Activated naive CD4-positive, alpha-beta T cell treated with anti-CD3 and anti-CD28 coated beads, Interleukin-2, amount 10 ng/mL, durations not matched to agents 5 hours and 36 hours (primary cell): ENCODE results near the gene ZNF497. TPM values are rescaled to one million over a fixed set of nuclear protein-coding genes. Genes with fewer than 3 reads are reported as not detected.

Experiments used
- microRNA-seq: library from miRNA; unstranded; fragments of <30 nt; microRNA quantifications from one replicate; pipeline ENCODE4 v1.2.0, GENCODE V29; 2022; ENCODE audit warnings: borderline microRNAs expressed, borderline replicate concordance
- total RNA-seq, 2 experiments: library from RNA; stranded (reverse); gene quantifications; one replicate each; pipeline ENCODE4 v1.2.3, GENCODE V29; 2021

Gene ZNF497
- 1 to 10 TPM; 1.5 to 2.1 TPM for total RNA-seq

DNA sequence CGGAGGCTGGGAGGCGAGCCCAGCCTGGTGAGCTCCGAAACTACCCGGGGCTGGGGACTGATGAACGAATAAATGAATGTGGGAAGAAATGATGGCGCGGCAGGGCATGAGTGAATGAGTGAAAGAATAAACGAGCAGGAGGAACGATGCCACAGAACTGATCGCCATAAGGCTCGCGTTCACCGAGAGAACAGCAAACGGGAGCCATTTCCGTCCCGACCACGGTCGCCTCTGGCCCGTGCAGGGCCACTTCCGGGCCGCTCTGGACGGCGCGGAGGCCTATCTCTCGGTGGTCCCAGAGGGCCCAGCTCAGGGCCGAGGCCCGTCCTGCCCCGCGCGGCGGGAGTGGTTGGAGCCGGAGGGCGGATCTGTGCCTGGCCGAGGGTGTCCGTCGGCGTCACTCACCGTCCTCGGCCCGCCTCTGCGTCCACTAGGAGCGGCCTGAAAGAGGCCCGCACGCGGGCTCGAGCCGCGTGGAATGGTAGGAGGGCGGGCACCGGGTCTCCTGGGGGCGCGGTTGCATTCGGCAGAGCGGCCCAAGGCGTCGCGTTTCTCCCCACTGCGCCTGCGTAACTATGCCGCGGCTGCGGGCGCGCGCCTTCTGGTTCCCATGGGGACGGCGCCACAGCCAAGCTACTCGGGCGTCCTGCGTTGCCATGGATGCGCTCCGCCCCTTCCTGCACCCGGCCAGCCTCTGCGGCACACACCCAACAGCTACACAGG is at the start of gene ZNF497:
Gene ZNF497, minus strand, starts transcription at position 480 of the 723 bp plus-strand sequence. CDS start 5,116 bp downstream, outside the sequence.

DNA sequence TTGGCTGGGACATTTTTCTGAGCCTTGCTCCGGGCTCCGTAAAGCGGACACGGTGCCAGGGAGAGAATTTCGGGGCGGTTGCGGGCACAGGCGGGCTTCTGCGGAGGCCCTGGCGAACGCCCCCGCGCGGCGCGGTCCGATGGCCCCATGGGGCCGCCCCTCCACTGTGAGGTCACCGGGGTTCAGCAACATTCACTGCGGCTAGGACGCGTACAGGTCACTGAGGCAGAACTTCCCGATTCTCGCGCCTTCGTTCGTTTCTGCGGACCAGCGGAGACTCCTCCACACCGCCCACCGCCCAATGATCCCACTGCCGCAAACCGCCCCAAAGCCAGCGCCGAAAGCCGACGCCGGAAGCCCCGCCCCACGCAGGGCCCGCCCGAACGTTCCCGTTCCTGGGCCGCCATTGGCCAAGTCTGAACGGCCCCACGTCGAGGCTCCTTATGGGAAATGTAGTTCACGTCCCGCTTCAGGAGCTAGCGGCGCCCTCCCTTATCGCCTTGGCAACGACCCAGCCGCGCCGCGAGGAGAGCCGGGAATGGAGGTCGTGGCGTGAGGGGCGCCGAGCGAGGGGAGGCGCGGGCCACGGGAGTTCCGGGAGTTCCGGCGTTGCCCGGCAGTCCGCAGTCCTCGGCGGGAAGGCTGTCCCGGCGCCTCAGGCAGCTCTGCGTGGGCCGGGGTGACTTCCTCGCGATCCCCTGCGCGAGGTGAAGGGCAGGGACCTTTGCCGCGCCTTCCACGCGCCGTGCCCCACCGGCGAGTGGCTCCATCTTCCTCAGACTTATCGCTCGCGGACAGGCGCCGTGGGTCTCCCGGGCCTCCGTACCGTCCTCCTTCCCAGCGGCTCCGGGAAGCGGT is 45.8 kb upstream of the ZNF497 start, which contains the start of gene ZNF584:
Gene ZNF584, plus strand, starts transcription at position 498 of the 858 bp plus-strand sequence. CDS start 499 bp downstream, outside the sequence.

DNA sequence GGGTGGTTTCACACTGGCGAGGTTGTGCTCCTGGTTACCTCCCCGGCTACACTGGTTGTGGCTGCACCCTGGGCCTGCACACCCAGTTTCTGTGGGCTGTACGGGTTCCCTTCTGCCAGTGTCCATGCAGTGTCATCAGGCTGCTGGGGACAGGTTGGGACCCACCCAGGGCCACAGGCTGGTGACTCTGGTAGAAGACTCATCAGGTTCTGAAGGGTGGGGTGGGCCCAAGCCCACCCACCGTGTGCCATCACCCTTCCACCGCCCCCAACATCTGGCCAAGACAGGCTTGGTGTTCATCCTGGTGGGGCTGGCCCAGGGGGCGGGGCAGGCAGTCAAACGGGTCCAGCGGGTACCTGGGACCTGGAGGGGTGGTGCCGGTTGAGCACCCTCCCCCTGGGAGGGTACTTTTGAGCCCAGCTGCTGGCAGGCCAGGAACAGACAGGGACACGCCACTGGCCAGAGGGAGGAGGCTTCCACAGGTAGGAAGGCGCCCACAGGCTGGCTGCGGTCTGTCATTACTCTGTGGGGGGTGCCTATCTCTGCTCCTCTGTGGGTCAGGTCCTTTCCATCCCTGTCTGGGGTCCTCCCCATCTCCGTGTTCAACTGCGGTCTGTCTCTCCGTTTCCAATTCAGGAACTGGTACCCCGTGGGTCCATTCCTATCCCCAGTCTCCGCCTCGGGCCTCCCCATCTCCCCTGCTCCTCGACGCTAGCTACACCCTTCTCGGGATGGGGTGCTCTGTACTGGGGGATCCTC is 32.8 kb upstream of the ZNF497 start, which contains the start of gene RNF225:
Gene RNF225, plus strand, starts transcription at position 437 of the 759 bp plus-strand sequence. CDS start 434 bp downstream, outside the sequence.

DNA sequence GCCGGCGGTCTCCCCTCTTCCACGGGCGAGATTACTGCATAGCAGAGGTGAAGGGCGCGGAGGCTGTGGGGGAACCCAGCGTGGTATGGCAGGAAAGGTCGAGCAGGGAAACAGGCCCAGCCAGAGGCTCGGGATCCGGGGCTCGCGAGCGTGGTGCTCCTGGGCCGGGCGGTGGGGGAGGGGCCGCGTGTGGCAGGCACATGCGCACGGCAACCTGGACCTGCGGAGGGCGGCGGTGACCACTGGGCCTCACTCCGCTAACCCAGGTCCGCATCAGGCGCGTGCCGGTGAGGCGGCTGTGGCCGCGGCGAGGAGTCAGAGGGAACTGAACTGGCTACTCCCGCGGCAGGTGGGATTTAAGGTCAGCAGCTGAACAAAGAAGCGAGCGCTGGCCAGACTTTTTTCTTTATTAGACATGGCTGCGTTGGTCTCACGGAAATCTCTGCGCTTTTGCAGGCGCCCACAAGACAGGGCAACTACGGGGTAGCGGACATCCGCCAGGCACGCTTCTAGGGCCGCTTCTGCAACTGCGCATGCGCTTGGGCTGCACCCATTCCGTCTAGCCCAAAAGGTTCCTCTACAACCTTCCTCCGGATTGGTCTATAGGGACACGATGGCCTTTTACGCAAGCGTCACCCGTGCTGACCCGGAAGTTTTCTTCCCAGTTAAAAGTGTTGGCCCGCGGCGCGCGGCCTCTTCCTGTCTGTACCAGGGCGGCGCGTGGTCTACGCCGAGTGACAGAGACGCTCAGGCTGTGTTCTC is 24.2 kb upstream of the ZNF497 start, which contains the start of gene RPS5:
Gene RPS5, plus strand, starts transcription at position 694 of the 762 bp plus-strand sequence. CDS start 869 bp downstream, outside the sequence.

DNA sequence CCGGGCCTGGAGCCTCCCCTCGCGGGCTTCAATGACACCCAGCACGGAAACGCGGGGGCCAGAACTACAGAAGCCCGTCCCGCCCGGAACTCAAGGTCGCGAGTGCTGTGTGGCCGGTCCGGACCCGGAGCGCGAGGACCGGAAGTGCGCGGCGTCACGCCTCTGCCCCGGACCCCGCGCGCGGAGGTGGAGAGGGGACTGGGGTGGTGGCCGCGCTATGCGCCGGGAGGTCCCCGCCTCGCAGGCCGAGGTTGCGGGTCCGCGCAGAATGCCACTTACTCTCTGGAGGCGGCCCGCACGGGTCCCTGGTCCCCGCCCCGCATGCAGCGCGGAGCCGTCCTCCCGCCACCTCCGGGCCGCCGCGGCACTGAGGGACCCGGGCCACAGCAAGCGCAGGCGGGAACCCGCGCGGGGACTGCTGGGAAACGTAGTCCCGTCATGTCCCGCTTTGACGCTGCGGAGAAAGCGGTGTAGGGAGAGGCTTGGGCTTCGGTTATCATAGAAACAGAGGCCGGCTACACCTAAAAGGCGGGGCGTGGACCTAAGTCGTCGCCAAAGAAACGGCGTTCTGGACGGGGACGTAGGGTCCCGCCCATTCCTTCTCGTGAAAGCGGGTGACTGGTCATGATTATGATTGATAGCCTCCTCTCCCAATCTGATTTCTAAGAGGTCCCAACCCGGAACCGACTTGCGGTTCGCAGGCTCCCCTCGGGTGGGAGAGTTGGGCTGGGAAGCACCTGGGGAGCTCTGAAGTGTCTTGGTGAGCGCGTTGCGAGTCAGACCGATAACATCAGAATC is 18.3 kb upstream of the ZNF497 start, which contains the start of gene ZNF837:
Gene ZNF837, minus strand, starts transcription at position 369 of the 798 bp plus-strand sequence. CDS start 11,698 bp downstream, outside the sequence.

DNA sequence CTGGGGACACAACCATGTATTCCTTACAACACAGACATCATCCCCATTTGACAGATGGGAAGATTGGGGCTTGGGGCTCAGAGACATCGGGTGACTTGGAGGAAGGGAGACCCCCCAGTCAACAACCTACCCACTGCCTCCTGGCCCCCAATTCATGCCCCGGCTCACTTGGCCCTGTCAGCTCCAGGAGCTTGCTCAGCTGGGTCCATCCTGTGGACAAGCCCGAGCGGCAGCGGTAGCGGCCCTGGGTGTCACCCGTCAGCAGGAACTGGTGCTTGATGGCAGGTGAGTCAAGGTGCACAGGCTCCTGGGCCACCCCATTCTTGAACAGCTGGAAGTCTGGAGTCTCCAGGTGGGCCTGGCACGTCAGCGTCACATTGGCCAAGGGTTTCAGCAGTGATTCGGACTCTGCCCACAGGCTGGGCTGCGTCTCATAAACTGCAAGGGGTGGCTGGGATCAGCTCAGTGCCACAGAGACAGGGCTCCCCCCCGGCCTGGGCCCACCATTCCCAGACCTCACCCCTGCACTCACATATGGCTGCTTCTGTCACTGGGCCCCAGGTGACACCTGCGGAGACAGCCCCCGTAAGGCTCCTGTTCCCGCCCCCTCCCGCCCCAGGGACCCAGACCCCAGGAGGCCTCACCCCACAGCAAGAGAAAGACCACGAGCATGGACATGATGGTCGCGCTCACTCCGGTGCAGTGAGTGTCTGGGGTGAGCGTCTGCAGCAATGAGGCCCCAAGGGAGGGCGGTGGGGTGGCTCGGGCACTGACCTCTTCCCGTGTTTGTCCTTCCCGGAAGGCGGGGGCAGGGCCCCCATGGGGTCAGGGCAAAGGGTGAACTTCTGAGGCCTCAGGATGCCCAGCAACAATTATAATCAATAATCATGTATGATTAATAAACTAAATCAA is 9.5 kb downstream of the ZNF497 start, which contains the start of gene A1BG:
Gene A1BG, minus strand, starts transcription at position 733 of the 912 bp plus-strand sequence. Its CDS starts 55 bp downstream, at position 678.

DNA sequence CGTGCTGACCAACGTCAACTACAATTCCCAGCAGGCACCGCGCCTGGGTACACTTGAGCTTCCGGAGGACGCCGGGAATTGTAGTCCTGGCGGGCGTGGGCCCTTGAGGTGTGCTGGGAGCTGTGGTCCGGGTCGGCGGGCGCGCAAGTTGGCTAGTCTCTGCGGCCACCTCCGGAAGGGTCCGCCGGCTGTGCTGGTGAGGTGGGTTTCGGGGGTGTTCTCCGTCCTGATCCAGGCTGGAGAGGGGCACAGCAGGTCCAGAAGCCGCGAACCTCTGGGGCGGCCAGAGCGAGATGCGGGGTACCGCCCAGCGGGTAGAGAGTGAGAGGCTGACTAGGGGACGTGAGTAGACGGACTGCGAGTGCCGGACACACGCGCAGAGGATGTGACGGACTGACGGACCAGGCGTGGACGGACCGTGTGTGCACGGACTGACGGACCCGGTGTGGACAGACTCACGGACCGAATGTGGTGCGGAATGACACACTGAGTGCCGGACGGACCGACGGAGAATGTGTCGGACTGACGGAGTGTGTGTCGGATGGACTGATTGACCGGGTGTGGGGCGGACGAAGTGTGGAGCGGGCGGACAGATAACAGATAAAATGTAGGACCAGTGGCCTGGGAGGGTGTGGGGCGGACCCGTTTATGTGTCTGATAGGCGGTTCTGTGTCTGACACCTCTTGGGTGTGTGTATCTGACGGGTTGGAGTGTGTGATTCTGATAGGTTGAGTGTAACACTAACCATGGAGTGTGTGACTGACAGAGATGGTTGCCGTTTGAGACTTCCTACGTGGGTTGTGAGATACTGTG is 35.4 kb downstream of the ZNF497 start, which contains the start of gene ZSCAN22:
Gene ZSCAN22, plus strand, starts transcription at position 81 of the 813 bp plus-strand sequence. CDS start 7,809 bp downstream, outside the sequence.

DNA sequence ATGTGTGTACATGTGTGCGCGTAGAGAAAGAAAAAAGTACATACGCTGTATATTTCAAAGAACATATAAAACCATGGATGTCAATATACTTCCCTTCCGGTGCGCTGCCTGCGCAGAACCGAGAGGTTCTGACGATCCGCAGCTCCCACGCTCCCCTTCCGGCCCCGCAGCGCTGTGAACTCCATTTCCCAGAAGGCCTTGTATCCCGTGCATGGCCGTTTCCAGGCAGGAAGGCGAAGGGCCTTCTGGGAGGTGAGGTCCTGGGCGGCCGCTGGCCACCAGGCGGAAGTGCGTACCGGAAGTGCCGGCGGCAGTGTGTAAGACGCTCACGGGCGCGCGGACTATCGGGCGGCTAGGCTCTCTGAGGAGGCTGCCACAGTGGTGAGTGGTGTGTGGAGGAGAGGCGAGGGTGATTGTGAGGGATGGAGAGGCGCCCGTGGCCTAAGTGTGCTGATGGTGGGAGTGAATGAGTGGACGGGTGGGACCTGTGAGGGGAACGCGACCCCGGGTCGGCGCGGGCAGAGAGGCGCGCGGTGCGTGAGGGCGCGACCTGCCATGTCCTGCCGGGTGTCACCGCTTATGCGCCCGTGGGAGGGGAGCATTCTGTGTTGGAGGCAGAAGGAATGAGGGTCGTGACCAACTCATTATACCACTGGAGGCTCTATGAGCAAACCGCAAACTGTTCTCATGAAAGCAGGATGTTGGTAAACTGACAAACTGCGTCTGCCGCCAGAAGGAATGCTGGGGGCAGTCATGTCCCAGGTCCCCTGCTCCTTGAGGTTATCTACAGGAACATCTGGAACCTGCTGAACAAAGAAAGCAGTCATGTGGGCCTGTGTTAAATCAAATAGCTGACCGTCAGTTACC is 57.3 kb downstream of the ZNF497 start, which contains the start of gene ERVK3-1:
Gene ERVK3-1, plus strand, starts transcription at position 313 of the 867 bp plus-strand sequence. CDS start 6,792 bp downstream, outside the sequence.

Small RNA genes lying within 50 kb of the gene (microRNA-seq; reads per million reads assigned to microRNA genes)
- gene MIR4754, result 0.63 reads per million
- not detected for gene MIR6806

Other genes starting within 250 kb of the ZNF497 start
- gene ZNF329, start 212.0 kb downstream of the ZNF497 start, total RNA-seq, result 1 to 10 TPM; 5.7 to 5.8 TPM
- gene ZNF274, start 179.7 kb downstream of the ZNF497 start, total RNA-seq, result 10 to 100 TPM; 30.8 to 32.7 TPM
- gene ZNF544, start 133.8 kb downstream of the ZNF497 start, total RNA-seq, result 10 to 100 TPM; 48.7 to 53.1 TPM
- 1 to 10 TPM; 5.7 to 6.2 TPM for gene ZNF8, start 83.8 kb downstream of the ZNF497 start, total RNA-seq
- gene ERVK3-1, start 57.4 kb downstream of the ZNF497 start, total RNA-seq, result 10 to 100 TPM; 59.5 to 59.7 TPM
- gene ZSCAN22, start 35.8 kb downstream of the ZNF497 start, total RNA-seq, result 1 to 10 TPM; 4.6 to 5.3 TPM
- 1 to 10 TPM; 8.0 to 9.0 TPM for gene A1BG, start 9.3 kb downstream of the ZNF497 start, total RNA-seq
- 1 to 10 TPM; 1.8 to 2.3 TPM for gene ZNF837, start 18.3 kb upstream of the ZNF497 start, total RNA-seq
- 1,000 to 10,000 TPM; 1,327 to 1,390 TPM for gene RPS5, start 24.5 kb upstream of the ZNF497 start, total RNA-seq
- gene RNF225, start 32.9 kb upstream of the ZNF497 start, total RNA-seq, result under 1 TPM; 0.31 to 0.35 TPM
- gene ZNF584, start 45.9 kb upstream of the ZNF497 start, total RNA-seq, result 1 to 10 TPM; 4.4 to 5.3 TPM
- 1 to 10 TPM; 4.9 to 5.5 TPM for gene ZNF132, start 77.4 kb upstream of the ZNF497 start, total RNA-seq
- gene ZNF324B, start 88.9 kb upstream of the ZNF497 start, total RNA-seq, result 10 to 100 TPM; 10.6 to 12.1 TPM
- 10 to 100 TPM; 13.5 to 13.7 TPM for gene ZNF324, start 104.3 kb upstream of the ZNF497 start, total RNA-seq
- gene ZNF446, start 113.6 kb upstream of the ZNF497 start, total RNA-seq, result 1 to 10 TPM; 8.5 to 8.7 TPM
- gene SLC27A5, start 149.2 kb upstream of the ZNF497 start, total RNA-seq, result 10 to 100 TPM; 11.2 to 11.6 TPM
- gene ZBTB45, start 157.1 kb upstream of the ZNF497 start, total RNA-seq, result 10 to 100 TPM; 15.0 to 16.1 TPM
- 100 to 1,000 TPM; 358 to 381 TPM for gene TRIM28, start 181.3 kb upstream of the ZNF497 start, total RNA-seq
- 100 to 1,000 TPM; 112 to 116 TPM for gene CHMP2A, start 192.4 kb upstream of the ZNF497 start, total RNA-seq
- 10 to 100 TPM; 62.2 to 69.2 TPM for gene UBE2M, start 195.9 kb upstream of the ZNF497 start, total RNA-seq
- 10 to 100 TPM; 32.9 to 39.7 TPM for gene MZF1, start 210.6 kb upstream of the ZNF497 start, total RNA-seq